ENCODE measurements around the gene EMSY. TPM values are rescaled to one million over a fixed set of nuclear protein-coding genes. Genes with fewer than 3 reads are reported as not detected.

Gene EMSY
- total RNA-seq, 1 donor from 2014 or later = 18.9 TPM

DNA sequence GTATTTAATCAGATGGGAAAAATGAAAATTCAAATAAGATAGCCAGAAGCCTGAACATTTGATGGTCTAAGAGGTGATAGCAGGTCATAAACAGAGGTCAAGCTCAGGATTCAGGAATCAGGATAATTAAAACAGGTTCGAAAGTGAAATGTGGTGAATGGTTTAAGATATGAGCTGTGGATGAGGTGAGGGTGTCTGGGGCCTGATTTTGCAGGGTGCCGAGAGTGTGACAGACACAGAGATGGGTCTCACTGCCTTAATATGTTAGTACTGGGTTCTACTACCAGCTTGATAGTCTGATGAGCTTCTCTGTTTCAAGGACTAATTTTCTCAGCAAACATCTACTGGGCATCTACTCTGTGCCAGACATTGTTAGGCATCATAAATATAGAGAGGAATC, 19.9 kb upstream of the EMSY start:
- H3K4me1 ChIP-seq (ENCODE audit: insufficient read depth, low read length) = no peaks in the 10 kb centered on the region
- FAIRE-seq (no peak), DNase-seq (ENCODE audit: low read depth) (no peak)
- no peak overlapping the region for H3K9ac ChIP-seq (ENCODE audit: low read length)
- H3K9me3 ChIP-seq (ENCODE audit: insufficient read depth, low read depth, low read length) = no peaks in the 10 kb centered on the region
- H3K27ac ChIP-seq (ENCODE audit: low read depth, low read length) = no peak overlapping the region
- no peaks in the 10 kb centered on the region for H3K79me2 ChIP-seq (ENCODE audit: insufficient read depth, low read length)
- H3K4me3 ChIP-seq (ENCODE audit: insufficient read depth, low read depth, low read length) = no peak overlapping the region
- H3K4me2 ChIP-seq (ENCODE audit: low read length) = no peak overlapping the region
- Mint-ChIP-seq H3K4me1 (ENCODE audit: low read depth, unreplicated experiment) (no peaks in the 10 kb centered on the region), H3K9me3 (ENCODE audit: unreplicated experiment) (no peaks in the 10 kb centered on the region), H3K36me3 (ENCODE audit: low read depth, unreplicated experiment) (no peaks in the 10 kb centered on the region), H3K27me3 (ENCODE audit: low read depth, unreplicated experiment) (peaks cover 17% of the 10 kb centered on the region), H3K4me3 (ENCODE audit: unreplicated experiment) (no peak overlapping the region), H3K27ac (ENCODE audit: unreplicated experiment) (no peak overlapping the region)
- H2AFZ ChIP-seq (ENCODE audit: low read depth, low read length) = no peak overlapping the region
- H3K36me3 ChIP-seq (ENCODE audit: insufficient read depth, low read length) = no peaks in the 10 kb centered on the region
- TF ChIP-seq, protein P1, sequence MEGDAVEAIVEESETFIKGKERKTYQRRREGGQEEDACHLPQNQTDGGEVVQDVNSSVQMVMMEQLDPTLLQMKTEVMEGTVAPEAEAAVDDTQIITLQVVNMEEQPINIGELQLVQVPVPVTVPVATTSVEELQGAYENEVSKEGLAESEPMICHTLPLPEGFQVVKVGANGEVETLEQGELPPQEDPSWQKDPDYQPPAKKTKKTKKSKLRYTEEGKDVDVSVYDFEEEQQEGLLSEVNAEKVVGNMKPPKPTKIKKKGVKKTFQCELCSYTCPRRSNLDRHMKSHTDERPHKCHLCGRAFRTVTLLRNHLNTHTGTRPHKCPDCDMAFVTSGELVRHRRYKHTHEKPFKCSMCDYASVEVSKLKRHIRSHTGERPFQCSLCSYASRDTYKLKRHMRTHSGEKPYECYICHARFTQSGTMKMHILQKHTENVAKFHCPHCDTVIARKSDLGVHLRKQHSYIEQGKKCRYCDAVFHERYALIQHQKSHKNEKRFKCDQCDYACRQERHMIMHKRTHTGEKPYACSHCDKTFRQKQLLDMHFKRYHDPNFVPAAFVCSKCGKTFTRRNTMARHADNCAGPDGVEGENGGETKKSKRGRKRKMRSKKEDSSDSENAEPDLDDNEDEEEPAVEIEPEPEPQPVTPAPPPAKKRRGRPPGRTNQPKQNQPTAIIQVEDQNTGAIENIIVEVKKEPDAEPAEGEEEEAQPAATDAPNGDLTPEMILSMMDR (IDR thresholded peaks at IDR 0.05; ENCODE audit: insufficient read depth, low read depth, low read length) = no peak
- TF ChIP-seq EZH2 (IDR thresholded peaks at IDR 0.05; ENCODE audit: insufficient read depth, low read length) = no peak
- H4K20me1 ChIP-seq (ENCODE audit: insufficient read depth, low read length) = no peaks in the 10 kb centered on the region
- peaks cover 6% of the 10 kb centered on the region for H3K27me3 ChIP-seq (ENCODE audit: insufficient read depth, low read length)

DNA sequence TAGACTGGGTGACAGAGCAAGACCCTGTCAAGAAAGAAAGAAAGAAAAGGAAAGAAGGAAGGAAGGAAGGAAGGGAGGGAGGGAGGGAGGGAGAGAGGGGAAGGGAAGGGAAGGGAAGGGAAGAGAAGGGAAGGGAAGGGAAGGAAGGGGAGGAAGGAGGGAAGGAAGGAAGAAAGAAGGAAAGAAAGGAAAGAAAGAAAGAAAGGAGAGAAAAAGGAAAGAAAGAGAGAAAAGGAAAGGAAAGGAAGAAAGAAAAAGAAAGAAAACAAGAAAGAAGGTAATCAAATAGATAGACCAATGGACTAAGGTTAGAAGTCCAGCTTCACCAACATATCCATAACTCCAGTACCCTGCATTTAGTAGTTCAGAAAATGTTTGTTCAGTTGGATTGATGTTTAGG, 18.2 kb upstream of the EMSY start:
- Histone ChIP-seq H3K36me3 (ENCODE audit: insufficient read depth, low read length) (no peaks in the 10 kb centered on the region), H3K4me2 (ENCODE audit: low read length) (no peak overlapping the region), H3K27me3 (ENCODE audit: insufficient read depth, low read length) (peaks cover 6% of the 10 kb centered on the region), H3K4me1 (ENCODE audit: insufficient read depth, low read length) (no peaks in the 10 kb centered on the region), H3K4me3 (ENCODE audit: insufficient read depth, low read depth, low read length) (no peak overlapping the region), H2AFZ (ENCODE audit: low read depth, low read length) (no peak overlapping the region), H3K9me3 (ENCODE audit: insufficient read depth, low read depth, low read length) (no peaks in the 10 kb centered on the region), H3K27ac (ENCODE audit: low read depth, low read length) (no peak overlapping the region), H4K20me1 (ENCODE audit: insufficient read depth, low read length) (no peaks in the 10 kb centered on the region), H3K9ac (ENCODE audit: low read length) (no peak overlapping the region), H3K79me2 (ENCODE audit: insufficient read depth, low read length) (no peaks in the 10 kb centered on the region)
- no peak for FAIRE-seq
- H3K27me3 Mint-ChIP-seq (ENCODE audit: low read depth, unreplicated experiment) = peaks cover 18% of the 10 kb centered on the region
- no peak for DNase-seq (ENCODE audit: low read depth)
- H3K4me3 Mint-ChIP-seq (ENCODE audit: unreplicated experiment) = no peak overlapping the region
- H3K9me3 Mint-ChIP-seq (ENCODE audit: unreplicated experiment) = no peaks in the 10 kb centered on the region
- no peaks in the 10 kb centered on the region for H3K4me1 Mint-ChIP-seq (ENCODE audit: low read depth, unreplicated experiment)
- H3K36me3 Mint-ChIP-seq (ENCODE audit: low read depth, unreplicated experiment) = no peaks in the 10 kb centered on the region
- no peak overlapping the region for H3K27ac Mint-ChIP-seq (ENCODE audit: unreplicated experiment)
- no peak for TF ChIP-seq EZH2 (IDR thresholded peaks at IDR 0.05; ENCODE audit: insufficient read depth, low read length)
- TF ChIP-seq, protein P1 (IDR thresholded peaks at IDR 0.05; ENCODE audit: insufficient read depth, low read depth, low read length) = no peak

DNA sequence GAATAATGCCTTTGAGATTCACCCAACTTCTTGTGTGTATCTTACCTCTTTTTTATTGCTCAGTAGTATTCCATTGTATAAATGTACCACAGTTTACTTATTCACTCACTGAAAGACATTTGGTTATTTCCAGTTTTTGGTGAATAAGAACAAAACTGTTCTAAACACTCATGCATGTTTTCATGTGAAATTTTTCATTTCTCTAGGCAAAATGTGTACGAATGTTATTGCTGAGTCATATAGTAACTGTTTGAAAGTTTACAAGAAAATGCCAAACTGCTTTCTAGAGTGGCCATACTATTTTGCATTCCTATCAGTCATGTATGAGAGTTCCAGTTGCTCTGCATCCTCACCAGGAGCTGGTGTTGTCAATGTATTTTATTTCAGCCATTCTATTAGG, 8.8 kb upstream of the EMSY start:
- Histone ChIP-seq H2AFZ (ENCODE audit: low read depth, low read length) (no peak overlapping the region), H3K9ac (ENCODE audit: low read length) (no peak overlapping the region), H3K9me3 (ENCODE audit: insufficient read depth, low read depth, low read length) (no peaks in the 10 kb centered on the region), H3K79me2 (ENCODE audit: insufficient read depth, low read length) (no peaks in the 10 kb centered on the region), H3K27ac (ENCODE audit: low read depth, low read length) (no peak overlapping the region), H3K4me2 (ENCODE audit: low read length) (no peak overlapping the region), H3K4me1 (ENCODE audit: insufficient read depth, low read length) (no peaks in the 10 kb centered on the region), H3K36me3 (ENCODE audit: insufficient read depth, low read length) (no peaks in the 10 kb centered on the region), H4K20me1 (ENCODE audit: insufficient read depth, low read length) (no peaks in the 10 kb centered on the region), H3K27me3 (ENCODE audit: insufficient read depth, low read length) (peaks cover 2% of the 10 kb centered on the region), H3K4me3 (ENCODE audit: insufficient read depth, low read depth, low read length) (no peak overlapping the region)
- no peak overlapping the region for H3K27ac Mint-ChIP-seq (ENCODE audit: unreplicated experiment)
- no peaks in the 10 kb centered on the region for H3K36me3 Mint-ChIP-seq (ENCODE audit: low read depth, unreplicated experiment)
- TF ChIP-seq, protein P1 (IDR thresholded peaks at IDR 0.05; ENCODE audit: insufficient read depth, low read depth, low read length) = no peak
- no peak for TF ChIP-seq EZH2 (IDR thresholded peaks at IDR 0.05; ENCODE audit: insufficient read depth, low read length)
- H3K9me3 Mint-ChIP-seq (ENCODE audit: unreplicated experiment) = no peaks in the 10 kb centered on the region
- H3K27me3 Mint-ChIP-seq (ENCODE audit: low read depth, unreplicated experiment) = peaks cover 7% of the 10 kb centered on the region
- no peak for FAIRE-seq
- H3K4me1 Mint-ChIP-seq (ENCODE audit: low read depth, unreplicated experiment) = no peaks in the 10 kb centered on the region
- H3K4me3 Mint-ChIP-seq (ENCODE audit: unreplicated experiment) = no peak overlapping the region
- DNase-seq (ENCODE audit: low read depth) = no peak
